Measurements from ENCODE around the gene KIAA0753. TPM values are rescaled to one million over a fixed set of nuclear protein-coding genes. Genes with fewer than 3 reads are reported as not detected.

The KIAA0753 gene
- total and polyA plus RNA-seq, 2 of the 8 experiments (the other 6 are each of a cell fraction or from before 2014, with no cell fraction given), result 5.0 to 27.1 TPM

DNA sequence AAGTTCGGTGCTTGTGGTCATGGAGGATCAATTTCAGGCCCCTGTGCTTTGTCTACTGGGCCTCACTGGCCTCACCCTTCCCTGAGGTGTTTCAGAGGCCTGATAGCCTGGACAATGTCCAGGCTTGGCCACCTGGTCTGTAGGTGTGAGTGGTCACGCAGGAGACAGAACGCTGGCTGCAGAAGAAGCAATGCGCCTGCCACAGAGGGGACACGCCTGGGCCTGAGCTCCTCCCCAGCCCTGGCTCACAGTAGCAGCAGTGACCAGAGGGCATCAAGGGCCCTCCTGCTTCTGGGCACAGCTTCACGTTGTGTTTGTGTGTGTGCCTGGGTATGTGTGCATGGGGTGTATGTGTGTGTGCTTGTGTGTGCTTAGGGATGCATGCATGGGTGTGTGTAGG lies 82.2 kb downstream of the KIAA0753 start:
- H3K9me3 ChIP-seq (ENCODE audit: insufficient read depth in 2 of 2, low read depth in 1 of 2, low read length in 1 of 2), result no peaks in the 10 kb centered on the region
- DNase-seq (ENCODE audit: low read depth in 1 of 2, low spot score in 2 of 2) (no peak), FAIRE-seq (no peak)
- H2BK15ac ChIP-seq (ENCODE audit: low read length), result 0 out of 2 replicates have a peak overlapping the region, but pooled peaks have one; percentile 89
- H3K4me3 ChIP-seq (ENCODE audit: extremely low read depth in 1 of 4, insufficient read depth in 2 of 4, low read depth in 3 of 4, low read length in 4 of 4), result no peak overlapping the region
- no peak overlapping the region for H3K23ac ChIP-seq (ENCODE audit: insufficient read length)
- no peaks in the 10 kb centered on the region for H3K79me1 ChIP-seq (ENCODE audit: low read depth, low read length)
- H2AK5ac ChIP-seq (ENCODE audit: low read depth, low read length), result peak overlapping the region; percentile 10; the same call in 1 of the 2 replicates
- no peak overlapping the region for H3K14ac ChIP-seq (ENCODE audit: insufficient read length)
- WGBS, 2 experiments (ENCODE audit: extremely low coverage in 1 of 2, insufficient coverage in 1 of 2, insufficient read length in 1 of 2, insufficient replicate concordance in 2 of 2, low coverage in 1 of 2, low lambda C conversion rate in 2 of 2, missing lambda C conversion rate in 1 of 2), result 90% methylated on average over 6 of the region's 6 CpGs; no CpG with 5 or more reads in 1 of the 2 experiments
- H3K9ac ChIP-seq (replicated peaks in 1 of 4; ENCODE audit: extremely low read depth in 1 of 4, low read depth in 3 of 4, low read length in 3 of 4), result no peak overlapping the region
- H4K8ac ChIP-seq (ENCODE audit: extremely low read depth, insufficient read depth, low read length), result no peak overlapping the region
- ChIA-PET CTCF (ENCODE audit: partially characterized antibody) (interaction anchor here (0.7 to 1.5 kb wide), 7 partner anchors 10 to 96 kb away, joined by 3 to 4 read pairs (median 3); no protein-coding TSS in a partner anchor), POLR2A (ENCODE audit: partially characterized antibody) (interaction anchor here (0.9 to 1.4 kb wide), 3 partner anchors 10 to 83 kb away, joined by 3 to 5 read pairs (median 3); partner anchors contain the start of genes KIAA0753 and TXNDC17)
- H2BK120ac ChIP-seq (replicated peaks; ENCODE audit: low read depth, low read length), result no peak overlapping the region
- no peak overlapping the region for H2AFZ ChIP-seq (ENCODE audit: low read length)
- no peak overlapping the region for H4K91ac ChIP-seq (replicated peaks; ENCODE audit: insufficient read length, low read length)
- H3K4me2 ChIP-seq (ENCODE audit: insufficient read depth in 1 of 2, low read depth in 2 of 2, low read length in 2 of 2), result no peak overlapping the region
- peak overlapping the region; percentile 40; the same call in 1 of the 2 replicates for H2BK20ac ChIP-seq (ENCODE audit: low read length)
- H4K5ac ChIP-seq (ENCODE audit: insufficient read length, low read depth, low read length), result no peak overlapping the region
- no peak overlapping the region for H3K27ac ChIP-seq (ENCODE audit: low read depth, low read length)
- no peaks in the 10 kb centered on the region for H3K36me3 ChIP-seq (ENCODE audit: control insufficient read depth in 2 of 4, insufficient read depth in 4 of 4, low read length in 3 of 4)
- H3K56ac ChIP-seq (replicated peaks; ENCODE audit: insufficient read length, low read depth, low read length), result no peak overlapping the region
- H3K23me2 ChIP-seq (ENCODE audit: low read depth, low read length), result peaks cover 14% of the 10 kb centered on the region; the same call in 1 of the 2 replicates
- H3K79me2 ChIP-seq (ENCODE audit: control insufficient read depth in 1 of 2, insufficient read depth in 2 of 2, low read length in 2 of 2), result no peaks in the 10 kb centered on the region
- H4K20me1 ChIP-seq (replicated peaks in 1 of 2; ENCODE audit: control insufficient read depth in 1 of 2, insufficient read depth in 2 of 2, low read length in 2 of 2), result peaks cover 0 to 5% of the 10 kb centered on the region in 2 experiments
- no peak overlapping the region for H3K4ac ChIP-seq (replicated peaks; ENCODE audit: insufficient read length, low read depth, low read length)
- peaks cover 14 to 42% (median 36%) of the 10 kb centered on the region in 4 experiments for H3K27me3 ChIP-seq (replicated peaks in 1 of 4; ENCODE audit: control insufficient read depth in 3 of 4, extremely low read depth in 1 of 4, insufficient read depth in 3 of 4, low read length in 3 of 4)
- H2BK5ac ChIP-seq (ENCODE audit: low read depth, low read length), result no peak overlapping the region
- no peak overlapping the region; the same call in 1 of the 2 replicates for H2BK12ac ChIP-seq (ENCODE audit: low read depth, low read length)
- peaks cover 4 to 11% (median 7%) of the 10 kb centered on the region in 4 experiments for H3K4me1 ChIP-seq (replicated peaks in 1 of 4; ENCODE audit: control insufficient read depth in 3 of 4, insufficient read depth in 4 of 4, low read length in 3 of 4)
- no peak overlapping the region for H3K18ac ChIP-seq (ENCODE audit: extremely low read depth, low read length)
- TF ChIP-seq PHF8 (conservative IDR thresholded peaks at IDR 0.05; ENCODE audit: low read depth, low read length) (no peak), SUZ12 (IDR thresholded peaks at IDR 0.05; ENCODE audit: low read length) (no peak), USF2 (IDR thresholded peaks at IDR 0.05; ENCODE audit: low read length) (no peak), ZNF274 (IDR thresholded peaks at IDR 0.05; ENCODE audit: borderline replicate concordance, extremely low read depth, low read length) (no peak), SIX5 (IDR thresholded peaks at IDR 0.05; ENCODE audit: low read depth, low read length) (no peak), RNF2 (IDR thresholded peaks at IDR 0.05; ENCODE audit: borderline replicate concordance, low read depth, low read length, missing control alignments, poor library complexity, severe bottlenecking) (no peak), EP300 (IDR thresholded peaks at IDR 0.05; ENCODE audit: borderline replicate concordance in 1 of 2, low read depth in 2 of 2, low read length in 2 of 2) (no peak), BCL11A (IDR thresholded peaks at IDR 0.05; ENCODE audit: low read depth in 2 of 2, low read length in 2 of 2) (no peak), EGR1 (IDR thresholded peaks at IDR 0.05; ENCODE audit: borderline replicate concordance, low read depth, low read length) (no peak), CHD2 (IDR thresholded peaks at IDR 0.05; ENCODE audit: low read length) (no peak), HDAC2 (IDR thresholded peaks at IDR 0.05; ENCODE audit: borderline replicate concordance in 1 of 2, low read depth in 2 of 2, low read length in 2 of 2) (no peak)
